RWPE1 (cell line): ENCODE data around the gene TRMT2B.

ENCODE experiments used
- CTCF ChIA-PET: fragments of 350-600 bp; sonication (Branson Sonifier 250); formaldehyde crosslinking; extraction: SDS; loops from one replicate; lab custom pipeline; 2021; lab: Yijun Ruan, JAX
- POLR2A ChIA-PET: fragments of 400-600 bp; formaldehyde crosslinking; extraction: SDS; loops from one replicate; lab custom pipeline; 2020; ENCODE audit warnings: antibody characterized with exemption; ENCODE audit not compliant: low non-redundant PET; lab: Yijun Ruan, JAX
- DNase-seq: peaks from one replicate; pipeline ENCODE4 v3.0.0; 2012; ENCODE audit warnings: low spot score
- H3K27ac ChIP-seq: fragments of 450-650 bp; 2 replicates; pipeline ENCODE4 v1.5.1; 2017
- TF ChIP-seq, protein P1 (sequence below): fragments of 450-650 bp; conservative IDR thresholded peaks from 2 replicates; pipeline ENCODE4 v1.5.1; 2017; ENCODE audit warnings: low read depth, mild to moderate bottlenecking

Gene TRMT2B

DNA sequence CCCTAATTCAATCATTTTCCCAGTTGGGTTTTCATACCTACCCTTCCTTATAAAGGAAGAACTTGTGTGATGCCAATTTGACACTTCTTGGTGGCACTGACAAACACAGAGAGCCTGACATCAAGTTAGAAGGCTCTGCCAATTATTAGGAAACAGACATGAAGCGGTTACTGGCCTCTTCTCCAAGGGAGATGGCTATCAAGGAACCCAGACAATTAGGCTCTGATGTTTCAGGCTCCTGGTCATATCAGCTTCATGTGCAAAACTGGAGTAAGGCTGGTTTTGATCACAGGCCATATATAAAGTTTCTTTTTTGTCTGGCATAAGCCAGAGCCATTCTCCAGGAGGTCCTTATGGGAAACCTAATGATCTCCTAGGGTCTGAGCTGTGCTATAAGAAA is 82.0 kb downstream of the TRMT2B start:
- DNase-seq: no peak
- CTCF ChIA-PET: no interaction called here
- POLR2A ChIA-PET: no interaction called here
- H3K27ac ChIP-seq: no peak overlapping the region
- TF ChIP-seq, protein P1, sequence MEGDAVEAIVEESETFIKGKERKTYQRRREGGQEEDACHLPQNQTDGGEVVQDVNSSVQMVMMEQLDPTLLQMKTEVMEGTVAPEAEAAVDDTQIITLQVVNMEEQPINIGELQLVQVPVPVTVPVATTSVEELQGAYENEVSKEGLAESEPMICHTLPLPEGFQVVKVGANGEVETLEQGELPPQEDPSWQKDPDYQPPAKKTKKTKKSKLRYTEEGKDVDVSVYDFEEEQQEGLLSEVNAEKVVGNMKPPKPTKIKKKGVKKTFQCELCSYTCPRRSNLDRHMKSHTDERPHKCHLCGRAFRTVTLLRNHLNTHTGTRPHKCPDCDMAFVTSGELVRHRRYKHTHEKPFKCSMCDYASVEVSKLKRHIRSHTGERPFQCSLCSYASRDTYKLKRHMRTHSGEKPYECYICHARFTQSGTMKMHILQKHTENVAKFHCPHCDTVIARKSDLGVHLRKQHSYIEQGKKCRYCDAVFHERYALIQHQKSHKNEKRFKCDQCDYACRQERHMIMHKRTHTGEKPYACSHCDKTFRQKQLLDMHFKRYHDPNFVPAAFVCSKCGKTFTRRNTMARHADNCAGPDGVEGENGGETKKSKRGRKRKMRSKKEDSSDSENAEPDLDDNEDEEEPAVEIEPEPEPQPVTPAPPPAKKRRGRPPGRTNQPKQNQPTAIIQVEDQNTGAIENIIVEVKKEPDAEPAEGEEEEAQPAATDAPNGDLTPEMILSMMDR: no peak

DNA sequence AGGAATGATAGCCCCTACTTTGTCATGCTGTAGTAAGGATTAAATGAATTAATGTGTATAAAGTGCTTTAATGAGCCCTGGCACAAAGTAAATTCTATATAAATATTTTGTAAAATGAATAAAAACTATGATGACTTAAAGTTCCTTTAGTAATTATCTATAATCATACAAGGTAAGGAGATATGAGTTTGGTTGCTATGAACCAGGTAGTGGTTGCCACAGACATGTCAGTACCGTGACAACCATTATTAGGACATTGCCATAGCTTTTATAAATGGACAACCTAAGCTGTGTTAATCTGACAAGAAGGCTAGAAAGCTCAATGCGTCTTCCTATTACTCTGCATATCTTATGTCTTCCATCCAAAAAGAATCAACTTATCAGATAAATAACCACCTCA is 82.5 kb downstream of the TRMT2B start, which contains the start of gene ARL13A:
Gene ARL13A (plus strand): TSS at position 301 of the 400 bp plus-strand sequence. CDS start 3,982 bp downstream, outside the sequence.
- CTCF ChIA-PET: interaction anchor here (0.5 kb wide), 1 partner anchor 29 kb away, joined by 3 read pairs; no protein-coding TSS in a partner anchor
- POLR2A ChIA-PET: no interaction called here
- TF ChIP-seq, protein P1: no peak

DNA sequence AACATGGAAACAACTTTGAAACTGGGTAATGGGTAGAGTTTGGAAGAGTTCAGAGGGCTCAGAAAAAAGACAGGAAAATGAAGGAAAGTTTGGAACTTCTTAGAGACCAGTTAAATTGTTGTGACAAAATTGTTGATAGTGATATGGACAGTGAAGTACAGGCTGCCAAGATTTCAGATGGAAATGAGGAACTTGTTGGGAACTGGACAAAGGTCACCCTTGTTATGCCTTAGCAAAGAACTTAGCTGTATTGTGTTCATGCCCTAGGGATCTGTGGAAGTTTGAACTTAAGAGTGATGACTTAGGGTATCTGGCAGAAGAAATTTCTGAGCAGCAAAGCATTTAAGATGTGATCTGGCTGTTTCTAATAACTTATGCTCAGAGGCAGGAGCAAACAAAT is 87.5 kb downstream of the TRMT2B start:
- no peak overlapping the region for H3K27ac ChIP-seq
- ChIA-PET CTCF (interaction anchor here (0.6 kb wide), 1 partner anchor 67 kb away, joined by 3 read pairs; no protein-coding TSS in a partner anchor), POLR2A (no interaction called here)
- DNase-seq: no peak
- TF ChIP-seq, protein P1: no peak

More for the DNA sequence above, 82.5 kb downstream of the TRMT2B start, which contains the start of gene ARL13A:
- no peak for DNase-seq
- no peak within 1 kb of the TSS for H3K27ac ChIP-seq

DNA sequence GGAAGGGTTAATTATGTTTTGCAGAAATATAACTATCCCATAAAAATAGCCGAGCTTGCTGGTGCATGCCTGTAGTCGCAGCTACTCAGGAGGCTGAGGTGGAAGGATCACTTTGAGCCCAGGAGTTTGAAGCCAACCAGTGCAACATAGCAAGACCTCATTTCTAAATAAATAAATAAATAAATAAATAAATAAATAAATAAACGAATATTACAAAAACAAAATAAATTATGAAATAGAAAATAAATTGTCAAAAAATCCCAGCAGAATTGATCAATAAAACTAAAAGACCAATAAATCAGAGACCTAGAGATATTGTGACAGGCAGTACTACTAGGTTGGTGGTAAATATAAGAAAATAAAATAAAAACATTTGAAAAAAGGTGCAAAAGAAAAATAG is 89.1 kb downstream of the TRMT2B start:
- ChIA-PET POLR2A (no interaction called here), CTCF (no interaction called here)
- TF ChIP-seq, protein P1: no peak
- no peak for DNase-seq
- H3K27ac ChIP-seq: no peak overlapping the region
